Measurements from ENCODE around the gene GTPBP10. TPM values are rescaled to one million over a fixed set of nuclear protein-coding genes. Genes with fewer than 3 reads are reported as not detected.

Gene GTPBP10
- total and polyA plus RNA-seq, 9 of the 15 experiments (the other 6 are each of a cell fraction or from before 2014, with no cell fraction given): 34.6 to 89.8 (median 76.4) TPM

DNA sequence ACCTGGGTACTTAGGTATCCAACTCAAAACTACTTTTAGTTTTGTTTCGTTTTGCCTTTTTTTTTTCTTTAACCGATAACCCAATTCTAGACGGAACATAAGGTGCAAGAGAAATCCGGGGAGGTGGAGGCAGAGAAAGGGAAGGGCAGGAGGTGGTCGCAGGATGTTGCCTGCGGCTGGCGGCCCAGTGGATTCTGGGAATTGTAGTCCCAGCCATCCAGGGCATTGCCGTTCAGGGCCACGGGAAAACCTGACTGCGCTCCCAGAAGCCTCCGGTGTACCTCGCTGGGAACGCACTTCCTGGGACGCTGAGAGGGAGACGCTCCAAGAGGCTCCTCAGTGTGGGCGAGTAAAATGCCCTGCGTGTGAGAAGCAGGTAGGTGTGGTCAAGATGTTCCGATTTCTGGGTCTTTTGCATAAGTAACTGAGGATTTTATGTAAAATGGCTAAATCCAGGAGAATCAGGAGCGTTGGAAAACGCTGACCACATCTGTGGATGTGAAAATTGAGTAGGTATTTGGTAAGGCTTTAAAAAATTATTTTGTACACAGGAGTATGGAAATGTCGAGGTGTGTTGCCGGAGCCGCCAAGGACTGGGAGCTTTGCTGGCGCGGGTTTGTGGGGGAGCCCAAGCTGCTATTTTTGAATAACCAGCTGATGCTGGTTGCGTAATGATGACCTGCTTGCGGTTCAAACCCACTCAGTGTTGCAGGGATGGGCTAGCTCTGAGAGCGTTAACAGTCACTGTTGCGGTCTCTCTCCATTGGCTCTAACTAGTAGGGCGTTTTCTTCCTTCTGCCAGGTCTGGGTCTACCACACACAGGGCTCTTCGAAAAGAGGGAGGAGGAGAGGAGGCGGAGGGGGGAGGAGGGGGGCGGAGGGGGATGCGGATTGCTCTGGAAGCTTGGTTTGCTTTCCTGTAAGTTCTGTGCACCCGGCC, 56.9 kb downstream of the GTPBP10 start, which contains the start of gene CLDN12 (continued):
- TF ChIP-seq HNRNPLL (IDR thresholded peaks at IDR 0.05; ENCODE audit: low read depth, low read length, poor library complexity, severe bottlenecking) (peak; percentile 14), NFATC3 (IDR thresholded peaks at IDR 0.05) (no peak), KAT8 (IDR thresholded peaks at IDR 0.05; ENCODE audit: low read depth) (no peak), ZNF695 (CRISPR knock-in tag; IDR thresholded peaks at IDR 0.05) (no peak), ADNP (tag; IDR thresholded peaks at IDR 0.05) (no peak), SAFB2 (IDR thresholded peaks at IDR 0.05; ENCODE audit: borderline replicate concordance, low read depth, low read length, severe bottlenecking) (no peak), EP400 (IDR thresholded peaks at IDR 0.05) (peak; percentile 75), ESRRA (IDR thresholded peaks at IDR 0.05; ENCODE audit: borderline replicate concordance, low read depth) (peak; percentile 79), PRPF4 (IDR thresholded peaks at IDR 0.05; ENCODE audit: insufficient read depth, low read depth, low read length, poor library complexity, severe bottlenecking) (no peak), BCL6 (CRISPR knock-in tag; IDR thresholded peaks at IDR 0.05) (no peak)
- TF ChIP-seq, protein P1, sequence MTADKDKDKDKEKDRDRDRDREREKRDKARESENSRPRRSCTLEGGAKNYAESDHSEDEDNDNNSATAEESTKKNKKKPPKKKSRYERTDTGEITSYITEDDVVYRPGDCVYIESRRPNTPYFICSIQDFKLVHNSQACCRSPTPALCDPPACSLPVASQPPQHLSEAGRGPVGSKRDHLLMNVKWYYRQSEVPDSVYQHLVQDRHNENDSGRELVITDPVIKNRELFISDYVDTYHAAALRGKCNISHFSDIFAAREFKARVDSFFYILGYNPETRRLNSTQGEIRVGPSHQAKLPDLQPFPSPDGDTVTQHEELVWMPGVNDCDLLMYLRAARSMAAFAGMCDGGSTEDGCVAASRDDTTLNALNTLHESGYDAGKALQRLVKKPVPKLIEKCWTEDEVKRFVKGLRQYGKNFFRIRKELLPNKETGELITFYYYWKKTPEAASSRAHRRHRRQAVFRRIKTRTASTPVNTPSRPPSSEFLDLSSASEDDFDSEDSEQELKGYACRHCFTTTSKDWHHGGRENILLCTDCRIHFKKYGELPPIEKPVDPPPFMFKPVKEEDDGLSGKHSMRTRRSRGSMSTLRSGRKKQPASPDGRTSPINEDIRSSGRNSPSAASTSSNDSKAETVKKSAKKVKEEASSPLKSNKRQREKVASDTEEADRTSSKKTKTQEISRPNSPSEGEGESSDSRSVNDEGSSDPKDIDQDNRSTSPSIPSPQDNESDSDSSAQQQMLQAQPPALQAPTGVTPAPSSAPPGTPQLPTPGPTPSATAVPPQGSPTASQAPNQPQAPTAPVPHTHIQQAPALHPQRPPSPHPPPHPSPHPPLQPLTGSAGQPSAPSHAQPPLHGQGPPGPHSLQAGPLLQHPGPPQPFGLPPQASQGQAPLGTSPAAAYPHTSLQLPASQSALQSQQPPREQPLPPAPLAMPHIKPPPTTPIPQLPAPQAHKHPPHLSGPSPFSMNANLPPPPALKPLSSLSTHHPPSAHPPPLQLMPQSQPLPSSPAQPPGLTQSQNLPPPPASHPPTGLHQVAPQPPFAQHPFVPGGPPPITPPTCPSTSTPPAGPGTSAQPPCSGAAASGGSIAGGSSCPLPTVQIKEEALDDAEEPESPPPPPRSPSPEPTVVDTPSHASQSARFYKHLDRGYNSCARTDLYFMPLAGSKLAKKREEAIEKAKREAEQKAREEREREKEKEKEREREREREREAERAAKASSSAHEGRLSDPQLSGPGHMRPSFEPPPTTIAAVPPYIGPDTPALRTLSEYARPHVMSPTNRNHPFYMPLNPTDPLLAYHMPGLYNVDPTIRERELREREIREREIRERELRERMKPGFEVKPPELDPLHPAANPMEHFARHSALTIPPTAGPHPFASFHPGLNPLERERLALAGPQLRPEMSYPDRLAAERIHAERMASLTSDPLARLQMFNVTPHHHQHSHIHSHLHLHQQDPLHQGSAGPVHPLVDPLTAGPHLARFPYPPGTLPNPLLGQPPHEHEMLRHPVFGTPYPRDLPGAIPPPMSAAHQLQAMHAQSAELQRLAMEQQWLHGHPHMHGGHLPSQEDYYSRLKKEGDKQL (CRISPR knock-in tag; IDR thresholded peaks at IDR 0.05; ENCODE audit: borderline replicate concordance): no peak
- TF ChIP-seq, protein P2, sequence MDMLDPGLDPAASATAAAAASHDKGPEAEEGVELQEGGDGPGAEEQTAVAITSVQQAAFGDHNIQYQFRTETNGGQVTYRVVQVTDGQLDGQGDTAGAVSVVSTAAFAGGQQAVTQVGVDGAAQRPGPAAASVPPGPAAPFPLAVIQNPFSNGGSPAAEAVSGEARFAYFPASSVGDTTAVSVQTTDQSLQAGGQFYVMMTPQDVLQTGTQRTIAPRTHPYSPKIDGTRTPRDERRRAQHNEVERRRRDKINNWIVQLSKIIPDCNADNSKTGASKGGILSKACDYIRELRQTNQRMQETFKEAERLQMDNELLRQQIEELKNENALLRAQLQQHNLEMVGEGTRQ (CRISPR knock-in tag; IDR thresholded peaks at IDR 0.05): no peak
- TF ChIP-seq, protein P3, sequence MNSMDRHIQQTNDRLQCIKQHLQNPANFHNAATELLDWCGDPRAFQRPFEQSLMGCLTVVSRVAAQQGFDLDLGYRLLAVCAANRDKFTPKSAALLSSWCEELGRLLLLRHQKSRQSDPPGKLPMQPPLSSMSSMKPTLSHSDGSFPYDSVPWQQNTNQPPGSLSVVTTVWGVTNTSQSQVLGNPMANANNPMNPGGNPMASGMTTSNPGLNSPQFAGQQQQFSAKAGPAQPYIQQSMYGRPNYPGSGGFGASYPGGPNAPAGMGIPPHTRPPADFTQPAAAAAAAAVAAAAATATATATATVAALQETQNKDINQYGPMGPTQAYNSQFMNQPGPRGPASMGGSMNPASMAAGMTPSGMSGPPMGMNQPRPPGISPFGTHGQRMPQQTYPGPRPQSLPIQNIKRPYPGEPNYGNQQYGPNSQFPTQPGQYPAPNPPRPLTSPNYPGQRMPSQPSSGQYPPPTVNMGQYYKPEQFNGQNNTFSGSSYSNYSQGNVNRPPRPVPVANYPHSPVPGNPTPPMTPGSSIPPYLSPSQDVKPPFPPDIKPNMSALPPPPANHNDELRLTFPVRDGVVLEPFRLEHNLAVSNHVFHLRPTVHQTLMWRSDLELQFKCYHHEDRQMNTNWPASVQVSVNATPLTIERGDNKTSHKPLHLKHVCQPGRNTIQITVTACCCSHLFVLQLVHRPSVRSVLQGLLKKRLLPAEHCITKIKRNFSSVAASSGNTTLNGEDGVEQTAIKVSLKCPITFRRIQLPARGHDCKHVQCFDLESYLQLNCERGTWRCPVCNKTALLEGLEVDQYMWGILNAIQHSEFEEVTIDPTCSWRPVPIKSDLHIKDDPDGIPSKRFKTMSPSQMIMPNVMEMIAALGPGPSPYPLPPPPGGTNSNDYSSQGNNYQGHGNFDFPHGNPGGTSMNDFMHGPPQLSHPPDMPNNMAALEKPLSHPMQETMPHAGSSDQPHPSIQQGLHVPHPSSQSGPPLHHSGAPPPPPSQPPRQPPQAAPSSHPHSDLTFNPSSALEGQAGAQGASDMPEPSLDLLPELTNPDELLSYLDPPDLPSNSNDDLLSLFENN (IDR thresholded peaks at IDR 0.05; ENCODE audit: low read depth in 2 of 2, low read length in 2 of 2): 0 out of 4 replicates have a peak, but pooled peaks of 1 of the 2 experiments have one; percentile 4
